ENCODE results near the gene ALK.

The ALK gene

GRCh38 chr2:29921560-29921915 lies at the start of gene ALK:
Gene ALK, minus strand, starts transcription at chr2:29921586. Its CDS starts 927 bp downstream, at chr2:29920659.
- no peak within 1 kb of the TSS for H3K4me3 ChIP-seq (ENCODE audit: low read depth, low read length)
- no peak for TF ChIP-seq CTCF (IDR thresholded peaks at IDR 0.05; ENCODE audit: borderline replicate concordance, insufficient read depth, low read depth, low read length)

- no peak for TF ChIP-seq CTCF (IDR thresholded peaks at IDR 0.05; ENCODE audit: borderline replicate concordance, insufficient read depth, low read depth, low read length)
- no peak overlapping the region for H3K4me3 ChIP-seq (ENCODE audit: low read depth, low read length)
Observed at GRCh38 chr2:29966266-29966665, 44.9 kb upstream of the ALK start.

GRCh38 chr2:29963972-29964570 lies 42.7 kb upstream of the ALK start:
- H3K4me3 ChIP-seq (ENCODE audit: low read depth, low read length), result no peak overlapping the region
- no peak for TF ChIP-seq CTCF (IDR thresholded peaks at IDR 0.05; ENCODE audit: borderline replicate concordance, insufficient read depth, low read depth, low read length)

- TF ChIP-seq CTCF (IDR thresholded peaks at IDR 0.05; ENCODE audit: borderline replicate concordance, insufficient read depth, low read depth, low read length), result no peak
- H3K4me3 ChIP-seq (ENCODE audit: low read depth, low read length), result no peak overlapping the region
Observed at GRCh38 chr2:29962922-29963321, 41.5 kb upstream of the ALK start.

GRCh38 chr2:29954316-29954715 lies 32.9 kb upstream of the ALK start:
- H3K4me3 ChIP-seq (ENCODE audit: low read depth, low read length), result no peak overlapping the region

GRCh38 chr2:29952973-29953372 lies 31.6 kb upstream of the ALK start:
- H3K4me3 ChIP-seq (ENCODE audit: low read depth, low read length), result no peak overlapping the region
- no peak for TF ChIP-seq CTCF (IDR thresholded peaks at IDR 0.05; ENCODE audit: borderline replicate concordance, insufficient read depth, low read depth, low read length)

More at GRCh38 chr2:29954316-29954715, 32.9 kb upstream of the ALK start:
- no peak for TF ChIP-seq CTCF (IDR thresholded peaks at IDR 0.05; ENCODE audit: borderline replicate concordance, insufficient read depth, low read depth, low read length)

- TF ChIP-seq CTCF (IDR thresholded peaks at IDR 0.05; ENCODE audit: borderline replicate concordance, insufficient read depth, low read depth, low read length), result no peak
Observed at GRCh38 chr2:29951576-29951975, 30.2 kb upstream of the ALK start.

More at GRCh38 chr2:29951576-29951975, 30.2 kb upstream of the ALK start:
- no peak overlapping the region for H3K4me3 ChIP-seq (ENCODE audit: low read depth, low read length)
